Measurements from ENCODE around the gene GNPAT.

The GNPAT gene

GRCh38 chr1:231248778-231249177 is 7.8 kb downstream of the GNPAT start:
- no peak for DNase-seq

GRCh38 chr1:231252336-231252735 is 11.3 kb downstream of the GNPAT start:
- no peak for DNase-seq

- no peak for DNase-seq
Observed at GRCh38 chr1:231260351-231260750, 19.3 kb downstream of the GNPAT start.

GRCh38 chr1:231264642-231265041 is 23.6 kb downstream of the GNPAT start:
- no peak for DNase-seq

- DNase-seq, result no peak
Observed at GRCh38 chr1:231265379-231265778, 24.4 kb downstream of the GNPAT start.

GRCh38 chr1:231266811-231267322 is 25.9 kb downstream of the GNPAT start:
- DNase-seq, result no peak

GRCh38 chr1:231272173-231272572 is 31.2 kb downstream of the GNPAT start:
- no peak for DNase-seq

GRCh38 chr1:231272880-231273279 is 31.9 kb downstream of the GNPAT start:
- no peak for DNase-seq

GRCh38 chr1:231274119-231274825 is 33.3 kb downstream of the GNPAT start:
- no peak for DNase-seq

- DNase-seq, result no peak
Observed at GRCh38 chr1:231278100-231278790, 37.2 kb downstream of the GNPAT start.

GRCh38 chr1:231279081-231279480 is 38.1 kb downstream of the GNPAT start:
- no peak for DNase-seq

- DNase-seq, result no peak
Observed at GRCh38 chr1:231279683-231280082, 38.7 kb downstream of the GNPAT start.

GRCh38 chr1:231284441-231284840 is 43.4 kb downstream of the GNPAT start:
- no peak for DNase-seq

- no peak for DNase-seq
Observed at GRCh38 chr1:231286603-231287002, 45.6 kb downstream of the GNPAT start.

- DNase-seq, result no peak
Observed at GRCh38 chr1:231295938-231296337, 54.9 kb downstream of the GNPAT start.

- DNase-seq, result no peak
Observed at GRCh38 chr1:231301990-231302389, 61.0 kb downstream of the GNPAT start.

GRCh38 chr1:231310391-231310934 is 69.5 kb downstream of the GNPAT start:
- DNase-seq, result no peak

- no peak for DNase-seq
Observed at GRCh38 chr1:231311720-231312431, 70.9 kb downstream of the GNPAT start.

- no peak for DNase-seq
Observed at GRCh38 chr1:231312432-231312788, 71.4 kb downstream of the GNPAT start.

GRCh38 chr1:231313661-231314060 is 72.6 kb downstream of the GNPAT start:
- no peak for DNase-seq

GRCh38 chr1:231315887-231316286 is 74.9 kb downstream of the GNPAT start:
- peak; percentile 14 for DNase-seq

- DNase-seq, result no peak
Observed at GRCh38 chr1:231317306-231318014, 76.4 kb downstream of the GNPAT start.

GRCh38 chr1:231318015-231318355 is 77.0 kb downstream of the GNPAT start:
- DNase-seq, result no peak
